ENCODE measurements around the gene TCEAL7. TPM values are rescaled to one million over a fixed set of nuclear protein-coding genes. Genes with fewer than 3 reads are reported as not detected.

The TCEAL7 gene
- total RNA-seq, 1 donor from 2014 or later: 107 TPM

DNA sequence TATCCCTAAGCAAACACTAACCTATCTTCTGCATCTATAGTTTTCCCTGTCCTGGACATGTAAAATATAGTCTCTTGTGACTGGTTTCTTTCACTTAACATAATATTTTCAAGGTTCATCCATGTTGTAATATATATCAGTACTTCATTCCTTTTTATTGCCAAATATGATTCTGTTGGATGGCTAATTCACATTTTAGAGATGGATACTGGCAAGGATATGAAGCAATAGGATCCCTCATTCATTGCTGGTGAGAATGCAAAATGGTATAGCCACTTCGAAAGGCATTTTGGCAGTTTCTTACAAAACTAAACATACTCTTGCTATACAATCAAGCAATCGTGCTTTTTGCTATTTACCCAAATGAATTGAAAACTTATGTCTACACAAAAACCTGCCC, 33.0 kb downstream of the TCEAL7 start:
- FAIRE-seq (no peak), DNase-seq (ENCODE audit: low spot score in 2 of 2) (no peak)

DNA sequence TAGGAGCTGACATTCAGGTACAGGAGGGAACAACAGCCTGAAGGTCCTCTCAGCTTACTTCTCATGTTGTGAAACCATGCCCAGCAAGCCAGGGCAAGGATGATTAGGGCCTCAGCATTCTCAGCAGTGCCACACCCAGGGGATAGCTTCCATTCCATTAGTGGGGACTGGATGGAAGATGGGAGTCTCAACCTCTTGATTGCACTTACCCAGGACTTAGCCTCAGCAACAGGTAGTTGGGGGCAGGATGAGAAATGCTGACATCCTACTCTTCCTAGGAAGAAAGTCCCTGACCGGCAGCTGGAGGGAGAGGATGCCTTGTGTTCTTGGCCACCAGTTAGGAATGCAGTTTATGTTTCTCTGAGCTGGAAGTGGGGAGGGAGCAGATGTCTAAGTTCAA, 37.5 kb downstream of the TCEAL7 start:
- FAIRE-seq (no peak), DNase-seq (ENCODE audit: low spot score in 2 of 2) (no peak)

DNA sequence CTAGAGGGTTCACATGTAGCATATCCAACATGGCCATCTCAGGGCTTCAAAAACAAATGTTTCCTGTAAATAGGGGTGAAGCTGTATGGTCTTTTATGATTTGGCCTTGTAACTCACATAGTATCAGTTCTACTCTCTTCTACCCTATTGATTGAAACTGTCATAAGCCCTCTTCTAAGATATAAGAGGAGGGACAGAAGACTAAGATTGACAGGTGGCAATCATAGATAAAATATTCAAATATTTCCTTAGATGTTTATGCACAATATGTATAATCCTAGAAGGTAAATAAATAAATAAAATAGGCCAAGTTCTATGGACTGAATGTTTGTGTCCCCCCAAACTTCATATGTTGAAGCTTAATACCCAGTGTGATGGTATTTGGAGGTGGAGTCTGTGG, 39.4 kb downstream of the TCEAL7 start:
- no peak for DNase-seq (ENCODE audit: low spot score in 2 of 2)
- no peak for FAIRE-seq

DNA sequence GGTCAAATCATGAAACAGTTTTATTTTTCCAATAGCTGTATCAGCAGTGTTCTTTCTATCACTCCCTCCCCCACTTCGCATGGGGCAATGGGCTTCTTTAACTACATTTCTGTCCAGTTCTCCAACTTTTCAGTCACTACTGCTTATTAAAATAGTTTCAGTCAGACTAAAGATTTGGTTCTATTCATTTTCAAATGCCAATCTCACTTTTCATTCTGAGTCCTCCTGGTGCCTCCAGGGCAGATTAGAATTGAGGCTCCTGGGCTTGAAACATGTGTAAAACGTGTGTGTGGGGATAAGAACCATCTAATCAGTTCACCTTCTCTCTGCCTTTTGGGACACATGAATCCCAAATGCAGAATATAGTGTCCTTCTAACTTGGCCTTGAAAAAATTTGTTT, 42.8 kb downstream of the TCEAL7 start:
- DNase-seq (ENCODE audit: low spot score in 2 of 2): no peak
- no peak for FAIRE-seq

DNA sequence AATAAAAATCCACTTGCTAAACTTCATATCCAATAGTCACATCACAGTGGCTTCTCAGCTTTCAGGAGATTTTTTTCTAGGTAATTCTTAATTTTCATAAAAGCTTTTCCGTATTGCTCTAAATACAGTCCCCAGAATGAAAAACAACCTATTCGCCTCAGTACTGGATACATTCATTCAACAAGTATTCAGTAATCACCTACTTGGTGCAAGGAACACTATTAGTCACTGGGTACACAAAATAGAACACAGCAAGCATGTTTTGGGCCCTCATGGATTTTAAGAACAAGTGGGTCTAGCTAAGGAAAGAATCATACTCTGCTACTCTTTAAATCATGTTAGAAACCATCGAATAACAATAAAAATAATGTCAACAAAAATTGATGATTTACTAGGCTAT, 43.5 kb downstream of the TCEAL7 start:
- no peak for FAIRE-seq
- DNase-seq (ENCODE audit: low spot score in 2 of 2): no peak

DNA sequence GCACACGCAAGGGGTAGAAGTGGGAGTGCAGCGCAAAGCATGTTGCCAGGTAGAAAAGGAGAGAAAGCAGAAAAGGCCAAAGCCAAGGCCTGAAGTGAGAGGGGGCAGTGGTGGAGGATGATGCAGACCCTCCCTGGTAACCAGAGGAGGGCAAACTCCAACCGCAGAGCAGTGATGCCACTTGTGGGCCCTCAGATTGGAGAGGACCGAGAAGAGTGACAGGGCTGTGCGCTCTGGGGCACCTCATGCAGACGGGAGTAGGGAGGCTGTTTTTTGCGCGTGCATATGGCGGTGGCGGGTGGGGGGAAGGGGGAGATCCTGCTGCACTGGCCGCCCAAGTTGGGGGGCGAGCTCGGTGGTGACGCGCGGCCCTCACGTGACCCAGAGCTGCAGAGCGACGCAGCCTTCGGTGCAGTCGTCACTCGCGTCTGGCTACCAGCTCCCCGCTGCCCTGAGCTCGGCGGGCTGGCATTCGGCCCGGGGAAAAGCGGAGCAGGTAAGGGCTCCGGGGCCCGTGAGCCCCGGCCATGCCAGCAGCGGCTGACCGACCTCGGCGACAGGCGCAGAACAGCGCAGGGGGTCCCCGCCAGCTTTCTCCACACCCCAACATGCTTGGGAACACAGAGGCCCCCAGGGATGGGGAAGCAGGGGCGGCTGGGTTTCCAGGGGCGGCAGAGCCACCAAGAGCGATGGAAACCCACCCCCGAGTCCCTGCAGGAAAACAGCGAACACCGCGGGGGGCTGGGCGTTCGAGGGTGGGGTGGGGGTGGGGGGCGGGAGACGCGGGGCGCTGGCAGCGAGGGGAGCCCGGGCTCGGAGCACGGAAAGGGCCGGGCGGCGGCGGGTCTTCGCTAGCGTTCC, 46.3 kb downstream of the TCEAL7 start, which contains the start of gene BEX3:
TSS of gene BEX3 (plus strand) at position 421 of the 861 bp plus-strand sequence. CDS start 984 bp downstream, outside the sequence.
- peak; percentile 64 to 66 for DNase-seq (ENCODE audit: low spot score in 2 of 2)
- FAIRE-seq: no peak

DNA sequence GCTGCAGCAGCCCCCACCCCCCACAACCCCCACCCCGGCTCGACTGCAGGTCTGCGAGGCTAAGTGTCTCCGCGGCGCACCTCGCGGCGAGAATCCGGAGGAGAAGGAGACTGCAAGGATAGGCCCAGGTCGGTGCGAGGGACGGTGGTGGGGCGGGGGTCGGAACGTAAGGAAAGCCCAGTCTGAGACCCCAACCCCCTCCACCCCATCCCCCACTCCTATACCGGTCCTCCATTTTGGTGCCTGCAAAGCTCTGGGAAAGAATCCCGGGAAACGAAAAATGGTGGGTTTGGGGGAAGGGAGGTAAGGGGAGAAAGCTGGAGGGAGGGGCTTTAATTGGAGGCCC, 46.9 kb downstream of the TCEAL7 start:
- FAIRE-seq (no peak), DNase-seq (ENCODE audit: low spot score in 2 of 2) (peak; percentile 2 to 25)

DNA sequence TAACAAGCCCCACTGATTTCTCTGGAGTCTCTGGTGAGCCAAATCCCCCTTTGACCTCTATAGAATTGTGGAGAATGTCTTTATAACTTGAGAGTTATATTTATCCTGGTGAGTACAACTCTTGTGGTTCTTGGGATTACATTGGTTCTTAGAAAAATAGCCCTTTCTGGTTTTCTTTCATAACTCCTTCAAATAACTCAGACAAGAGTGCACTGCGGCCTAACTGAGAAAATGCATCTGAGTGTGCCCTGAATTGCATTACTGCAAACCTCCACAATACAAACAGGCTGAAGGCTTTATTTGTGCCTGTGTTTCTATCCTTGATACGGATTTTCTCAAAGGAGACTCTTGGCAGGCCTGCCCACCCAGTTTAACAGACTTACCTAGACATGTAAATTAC, 49.0 kb downstream of the TCEAL7 start:
- no peak for FAIRE-seq
- DNase-seq (ENCODE audit: low spot score in 2 of 2): no peak

Small RNA genes lying within 50 kb of the gene (small RNA-seq; reads per million reads assigned to genes)
- not detected for gene Z92846.1

Other genes starting within 250 kb of the TCEAL7 start
- gene NXF3, start 237.1 kb upstream of the TCEAL7 start, total RNA-seq: not detected
- 110 TPM for gene BEX4, start 115.1 kb upstream of the TCEAL7 start, total RNA-seq
- gene TCEAL8, start 75.1 kb upstream of the TCEAL7 start, total RNA-seq: 106 TPM
- 6.9 TPM for gene TCEAL5, start 53.5 kb upstream of the TCEAL7 start, total RNA-seq
- gene BEX2, start 19.2 kb upstream of the TCEAL7 start, total RNA-seq: 110 TPM
- gene TCEAL9, start 26.3 kb downstream of the TCEAL7 start, total RNA-seq: 27.7 TPM
- 179 TPM for gene BEX3, start 46.3 kb downstream of the TCEAL7 start, total RNA-seq
- gene RAB40A, start 189.2 kb downstream of the TCEAL7 start, total RNA-seq: 0.82 TPM